ENCODE measurements around the gene CCSER2.

GRCh38 chr10:84543948-84544347 is 215.6 kb downstream of the CCSER2 start:
- TF ChIP-seq, protein P1, sequence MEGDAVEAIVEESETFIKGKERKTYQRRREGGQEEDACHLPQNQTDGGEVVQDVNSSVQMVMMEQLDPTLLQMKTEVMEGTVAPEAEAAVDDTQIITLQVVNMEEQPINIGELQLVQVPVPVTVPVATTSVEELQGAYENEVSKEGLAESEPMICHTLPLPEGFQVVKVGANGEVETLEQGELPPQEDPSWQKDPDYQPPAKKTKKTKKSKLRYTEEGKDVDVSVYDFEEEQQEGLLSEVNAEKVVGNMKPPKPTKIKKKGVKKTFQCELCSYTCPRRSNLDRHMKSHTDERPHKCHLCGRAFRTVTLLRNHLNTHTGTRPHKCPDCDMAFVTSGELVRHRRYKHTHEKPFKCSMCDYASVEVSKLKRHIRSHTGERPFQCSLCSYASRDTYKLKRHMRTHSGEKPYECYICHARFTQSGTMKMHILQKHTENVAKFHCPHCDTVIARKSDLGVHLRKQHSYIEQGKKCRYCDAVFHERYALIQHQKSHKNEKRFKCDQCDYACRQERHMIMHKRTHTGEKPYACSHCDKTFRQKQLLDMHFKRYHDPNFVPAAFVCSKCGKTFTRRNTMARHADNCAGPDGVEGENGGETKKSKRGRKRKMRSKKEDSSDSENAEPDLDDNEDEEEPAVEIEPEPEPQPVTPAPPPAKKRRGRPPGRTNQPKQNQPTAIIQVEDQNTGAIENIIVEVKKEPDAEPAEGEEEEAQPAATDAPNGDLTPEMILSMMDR (conservative IDR thresholded peaks at IDR 0.05; ENCODE audit: low read length), result no peak
- TF ChIP-seq EZH2phosphoT487 (IDR thresholded peaks at IDR 0.05; ENCODE audit: borderline replicate concordance), result no peak

All from Loucy (cell line).